NCI-H128 (cell line): ENCODE results near the gene ASPDH.

Experiments
- DNase-seq: peaks from one replicate; lab custom pipeline; 2025; ENCODE audit not compliant: unreplicated experiment; lab: John Stamatoyannopoulos, UW

Gene ASPDH

GRCh38 chr19:50498219-50499056, 15.3 kb downstream of the ASPDH start:
- DNase-seq = no peak

- DNase-seq = no peak
These were observed 16.7 kb downstream of the ASPDH start for GRCh38 chr19:50497022-50497405.

GRCh38 chr19:50496189-50497021, 17.3 kb downstream of the ASPDH start:
- no peak for DNase-seq

GRCh38 chr19:50495020-50495531, 18.6 kb downstream of the ASPDH start:
- DNase-seq = no peak

GRCh38 chr19:50494186-50495019, 19.3 kb downstream of the ASPDH start:
- no peak for DNase-seq

GRCh38 chr19:50493171-50493570, 20.5 kb downstream of the ASPDH start:
- no peak for DNase-seq

GRCh38 chr19:50492303-50493052, 21.2 kb downstream of the ASPDH start:
- DNase-seq = no peak

GRCh38 chr19:50490991-50491472, 22.7 kb downstream of the ASPDH start:
- no peak for DNase-seq

GRCh38 chr19:50490411-50490811, 23.3 kb downstream of the ASPDH start:
- no peak for DNase-seq

GRCh38 chr19:50489461-50490011, 24.2 kb downstream of the ASPDH start:
- no peak for DNase-seq

GRCh38 chr19:50488389-50489194, 25.1 kb downstream of the ASPDH start:
- DNase-seq = no peak

GRCh38 chr19:50486823-50487515, 26.7 kb downstream of the ASPDH start:
- DNase-seq = no peak

GRCh38 chr19:50485284-50485955, 28.3 kb downstream of the ASPDH start:
- no peak for DNase-seq

- no peak for DNase-seq
These were observed 30.8 kb downstream of the ASPDH start for GRCh38 chr19:50482916-50483315.

- DNase-seq = no peak
These were observed 31.4 kb downstream of the ASPDH start for GRCh38 chr19:50482271-50482855.

GRCh38 chr19:50481351-50482149, 32.2 kb downstream of the ASPDH start:
- no peak for DNase-seq
